Activated CD8-positive, alpha-beta memory T cell treated with anti-CD3 and anti-CD28 coated beads, Interleukin-2, amount 50 U/mL, for 1 hour (primary cell): ENCODE measurements around the gene UBE2E1.
"Not testable (repeated sequence)": the region's sequence is repeated elsewhere in the genome, so short reads cannot be mapped to it uniquely, and the experiment has no call there.

Experiments used
- DNase-seq: peaks from one replicate; pipeline ENCODE4 v3.0.0-alpha.2; 2020; ENCODE audit errors: extremely low read depth

Gene UBE2E1

DNA sequence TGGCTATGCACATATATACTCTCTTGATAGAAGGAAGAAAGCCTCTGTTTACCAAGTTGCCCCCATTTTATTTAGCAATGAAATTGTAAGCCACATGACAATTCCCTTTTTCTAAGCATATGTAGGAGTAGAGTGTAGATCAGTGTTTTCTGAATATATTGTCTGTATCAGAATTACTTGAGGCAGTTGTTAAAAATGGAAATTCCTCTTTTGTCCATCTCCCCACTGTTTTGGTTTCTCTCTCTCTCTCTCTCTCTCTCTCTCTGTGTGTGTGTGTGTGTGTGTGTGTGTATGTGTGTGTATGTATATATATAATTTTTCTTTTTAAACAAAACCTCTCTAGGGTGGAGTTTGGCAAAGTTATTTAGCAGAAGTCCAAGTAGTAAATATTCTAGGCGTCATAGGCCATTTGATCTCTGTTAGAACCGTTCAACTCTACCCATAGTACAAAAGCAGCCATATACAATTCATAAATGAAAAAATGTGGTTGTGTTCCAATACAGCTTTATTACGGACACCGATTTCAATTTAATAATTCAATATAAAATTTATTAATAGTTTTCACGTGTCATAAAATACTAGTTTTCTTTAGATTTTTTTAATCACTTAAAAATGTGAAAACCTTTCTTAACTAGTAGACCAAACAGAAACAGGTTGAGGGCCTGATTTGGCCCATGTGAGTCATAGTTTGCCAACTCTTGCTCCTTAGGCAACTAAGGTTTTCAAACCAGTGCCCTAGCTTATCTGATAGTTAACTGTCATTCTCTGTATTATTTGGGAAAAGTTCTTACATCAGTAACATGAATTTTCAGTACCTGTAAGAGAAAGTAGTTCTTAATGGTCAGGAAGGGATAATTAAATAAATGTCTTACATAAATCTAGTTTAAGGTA is 39.8 kb downstream of the UBE2E1 start:
- no peak for DNase-seq

DNA sequence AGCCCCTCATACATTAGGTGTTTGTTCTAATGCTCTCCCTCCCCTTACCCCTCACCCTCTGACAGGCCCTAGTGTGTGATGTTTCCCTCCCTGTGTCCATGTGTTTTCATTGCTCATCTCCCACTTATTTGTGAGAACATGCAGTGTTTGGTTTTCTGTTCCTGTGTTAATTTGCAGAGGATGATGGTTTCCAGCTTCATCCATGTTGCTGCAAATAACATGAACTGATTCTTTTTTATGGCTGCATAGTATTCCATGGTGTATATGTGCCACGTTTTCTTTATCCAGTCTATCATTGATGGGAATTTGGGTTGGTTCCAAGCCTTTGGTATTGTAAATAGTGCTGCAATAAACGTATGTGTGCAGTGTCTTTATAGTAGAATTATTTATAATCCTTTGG is 43.7 kb downstream of the UBE2E1 start:
- not testable (repeated sequence) for DNase-seq

DNA sequence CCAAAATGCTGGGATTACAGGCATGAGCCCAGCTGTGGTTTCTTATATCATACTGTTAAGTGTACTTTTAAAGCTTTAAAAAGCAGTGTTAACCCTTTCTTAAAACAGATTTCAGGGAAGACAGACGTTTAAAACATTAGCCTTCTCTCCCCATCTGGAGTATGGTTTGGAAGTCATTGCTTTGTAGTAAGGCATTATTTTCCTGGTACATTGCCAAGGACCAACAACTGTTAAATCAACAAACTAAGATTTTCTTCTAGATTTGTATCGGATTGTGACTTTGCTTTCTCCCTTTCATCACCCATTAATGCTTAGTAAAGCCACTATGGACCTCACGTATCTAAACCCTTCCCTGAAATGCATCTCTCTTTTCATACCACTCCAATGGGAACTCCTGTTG is 50.5 kb downstream of the UBE2E1 start:
- no peak for DNase-seq

DNA sequence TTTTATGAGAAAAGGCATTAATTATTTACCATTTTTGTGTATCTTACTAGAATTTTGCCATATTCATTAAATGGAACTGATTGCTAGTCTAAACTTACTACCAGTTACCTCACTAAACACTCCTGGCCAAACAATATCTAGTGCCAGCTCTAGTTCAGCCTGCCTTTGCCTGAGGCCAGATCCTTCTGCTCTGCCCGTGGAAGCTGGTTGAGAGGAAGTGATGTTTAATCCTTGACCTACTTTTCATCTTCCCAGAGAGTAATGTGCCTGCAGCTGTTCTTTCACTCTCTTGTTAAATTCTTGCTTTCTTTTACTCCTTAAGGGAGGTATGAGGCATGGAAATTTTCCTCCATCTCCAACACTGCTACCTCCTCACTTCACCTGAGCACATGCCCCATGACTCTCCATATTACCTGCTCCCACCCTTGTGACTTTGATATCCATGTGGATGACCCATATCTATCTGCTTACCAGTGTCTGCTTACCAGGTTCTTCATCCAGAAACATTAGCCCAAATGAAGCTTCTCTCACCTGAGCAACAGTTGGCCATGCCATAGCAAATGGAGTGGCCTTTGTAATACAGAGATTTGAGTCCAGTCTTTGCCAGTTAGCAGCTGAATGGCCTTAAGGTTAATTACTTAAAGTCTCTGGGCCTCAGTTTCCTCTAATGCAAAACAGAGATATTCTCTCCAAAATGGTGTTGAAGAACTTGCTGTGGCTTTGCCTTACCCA is 53.4 kb downstream of the UBE2E1 start:
- no peak for DNase-seq

DNA sequence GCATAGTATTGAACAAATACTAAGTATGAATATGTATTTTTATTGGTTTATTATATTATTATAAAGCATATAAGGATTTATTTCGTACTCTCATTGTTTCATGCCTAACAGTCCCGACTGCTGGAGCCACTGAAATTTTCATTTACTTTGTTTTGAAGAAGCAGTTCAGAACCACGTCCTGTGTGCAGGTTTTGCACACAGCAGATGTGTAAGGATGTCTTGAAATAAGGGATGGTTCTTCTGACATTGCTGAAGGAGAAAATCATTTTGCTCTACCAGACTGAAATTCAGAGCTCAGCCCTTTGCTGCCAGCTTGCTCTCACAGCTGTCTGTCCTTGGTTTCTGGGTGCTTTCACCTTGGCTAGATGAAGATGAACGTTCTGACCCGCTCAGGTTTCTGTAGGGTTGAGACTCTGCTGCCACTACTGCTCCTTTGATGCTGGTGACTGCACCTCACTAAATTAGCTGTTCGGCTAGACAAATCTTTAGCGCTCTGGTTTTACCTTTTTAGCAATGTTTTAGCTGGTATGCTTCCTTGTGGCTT is 54.2 kb downstream of the UBE2E1 start:
- DNase-seq = no peak

DNA sequence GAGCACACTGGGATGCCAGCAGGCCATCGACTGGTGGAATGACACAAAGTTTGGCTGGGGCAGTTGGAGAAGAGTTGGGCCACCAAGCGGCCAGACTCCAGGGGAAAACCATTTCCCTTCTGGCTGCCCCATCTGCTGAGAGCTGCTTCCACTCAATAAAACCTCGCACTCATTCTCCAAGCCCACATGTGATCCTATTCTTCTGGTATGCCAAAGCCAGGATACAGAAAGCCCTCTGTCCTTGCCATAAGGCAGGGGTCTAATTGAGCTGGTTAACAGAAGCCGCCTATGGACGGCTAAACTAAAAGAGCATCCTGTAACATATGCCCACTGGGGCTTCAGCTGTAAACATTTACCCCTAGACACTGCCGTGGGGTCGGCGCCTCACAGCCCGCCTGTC is 55.9 kb downstream of the UBE2E1 start:
- no peak for DNase-seq

DNA sequence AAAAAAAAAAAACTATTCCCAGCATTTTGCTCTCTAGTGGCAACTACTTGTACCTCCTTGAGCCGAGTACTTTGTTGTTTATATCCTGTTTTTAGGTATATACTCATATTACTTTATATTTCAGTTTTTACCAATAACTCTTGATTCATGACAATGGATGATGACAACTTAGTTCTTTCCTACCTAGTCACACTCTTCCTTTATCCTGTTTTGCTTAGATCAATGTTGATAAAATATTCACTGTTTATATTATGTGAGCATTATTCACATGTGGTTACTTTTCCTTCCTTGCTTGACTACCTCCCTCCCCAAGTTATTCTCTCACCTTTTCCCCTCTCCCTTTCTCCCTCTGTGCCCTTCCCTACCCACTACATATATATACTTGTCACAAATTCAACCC is 57.3 kb downstream of the UBE2E1 start:
- no peak for DNase-seq

DNA sequence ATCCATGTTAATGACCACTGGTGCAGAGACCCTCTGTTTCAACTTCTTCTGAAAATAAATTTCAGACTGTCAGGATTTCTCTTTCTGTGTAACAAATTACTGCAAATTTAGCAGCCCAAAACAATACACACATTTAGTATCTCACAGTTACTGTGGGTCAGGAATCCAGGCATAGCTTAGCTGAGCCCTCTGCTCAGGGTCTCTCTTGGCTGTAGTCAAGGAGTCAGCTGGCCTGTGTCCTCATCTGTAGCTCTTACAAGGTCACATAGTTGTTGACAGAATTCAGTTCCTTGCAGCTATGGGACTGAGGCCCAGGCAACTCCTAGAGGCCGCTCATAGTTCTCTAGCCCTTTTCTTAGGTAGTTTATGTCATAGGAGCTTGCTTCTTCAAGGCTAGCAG is 59.2 kb downstream of the UBE2E1 start:
- no peak for DNase-seq

DNA sequence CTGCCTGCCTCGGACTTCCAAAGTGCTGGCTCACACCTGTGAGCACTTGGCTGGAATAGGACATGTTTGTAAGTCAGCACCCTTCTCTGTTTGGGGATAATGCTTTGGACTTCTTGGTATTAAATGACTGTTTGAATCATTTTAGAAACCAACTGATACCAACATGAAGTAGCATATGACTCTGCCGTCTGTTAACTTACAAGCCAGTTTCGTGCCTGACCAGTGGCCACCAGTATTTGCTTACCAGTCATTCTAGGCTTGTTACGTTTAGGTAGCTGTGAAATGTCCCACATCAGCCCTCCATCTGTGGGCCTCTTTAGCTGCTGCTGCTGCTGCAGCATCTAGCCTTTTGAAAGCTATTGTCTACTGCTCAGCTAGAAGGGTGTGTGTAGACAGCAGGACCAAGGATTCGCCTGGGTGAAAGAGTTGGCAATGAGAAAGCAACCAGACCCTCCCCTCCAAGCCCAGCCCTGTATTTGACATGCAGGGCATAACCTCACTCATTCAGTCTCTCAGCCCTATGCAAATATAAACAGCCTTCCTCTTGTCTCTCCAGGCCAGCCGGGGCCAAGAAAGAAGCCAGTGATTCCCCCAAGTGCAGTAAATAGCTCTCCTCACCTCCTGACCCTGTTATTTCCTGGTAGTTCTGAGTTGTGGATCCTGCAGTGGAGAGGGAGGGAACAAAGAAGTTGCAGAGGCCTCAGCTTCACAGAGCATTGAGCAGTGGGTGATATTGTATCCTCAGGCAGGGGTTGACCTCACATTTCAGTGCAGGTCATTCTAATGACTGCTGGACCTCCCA is 60.0 kb downstream of the UBE2E1 start:
- DNase-seq = no peak

DNA sequence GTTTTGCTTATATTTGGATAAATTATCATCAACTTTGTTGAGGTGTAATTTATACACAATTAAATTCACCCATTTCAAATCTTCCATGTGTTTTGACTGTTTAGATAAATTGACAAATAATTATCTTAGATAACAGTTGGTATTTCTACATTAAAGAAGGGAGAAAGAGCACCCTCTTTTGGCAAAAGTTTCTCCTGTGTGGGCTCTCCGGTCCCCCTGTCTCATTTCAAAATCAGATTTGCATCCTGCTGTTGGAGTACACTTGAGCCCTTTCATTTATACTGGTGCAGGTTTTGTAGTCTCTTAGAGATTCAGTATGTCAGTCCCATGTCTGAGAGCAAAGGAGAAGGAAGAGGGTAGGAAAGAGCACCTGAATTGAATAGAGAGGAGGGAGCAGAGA is 61.6 kb downstream of the UBE2E1 start:
- no peak for DNase-seq

DNA sequence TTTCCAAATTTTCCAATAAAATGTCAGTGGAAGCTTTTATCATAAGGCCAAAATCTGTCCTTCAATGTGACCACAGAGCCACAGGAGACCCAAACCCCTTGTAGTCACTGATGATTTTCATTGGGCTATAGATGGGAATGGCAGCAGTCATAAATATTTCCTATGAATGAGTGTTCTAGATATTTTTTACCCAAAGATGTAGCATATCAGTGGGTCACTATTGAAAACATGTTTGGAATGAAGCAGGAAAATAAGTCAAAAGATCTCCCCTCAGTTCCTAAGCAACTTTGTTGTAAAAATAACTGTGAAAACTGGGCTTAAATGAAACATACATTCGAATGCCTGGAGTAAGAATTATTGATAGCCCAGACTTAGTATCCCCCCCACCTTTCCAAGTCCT is 62.1 kb downstream of the UBE2E1 start:
- DNase-seq = no peak

DNA sequence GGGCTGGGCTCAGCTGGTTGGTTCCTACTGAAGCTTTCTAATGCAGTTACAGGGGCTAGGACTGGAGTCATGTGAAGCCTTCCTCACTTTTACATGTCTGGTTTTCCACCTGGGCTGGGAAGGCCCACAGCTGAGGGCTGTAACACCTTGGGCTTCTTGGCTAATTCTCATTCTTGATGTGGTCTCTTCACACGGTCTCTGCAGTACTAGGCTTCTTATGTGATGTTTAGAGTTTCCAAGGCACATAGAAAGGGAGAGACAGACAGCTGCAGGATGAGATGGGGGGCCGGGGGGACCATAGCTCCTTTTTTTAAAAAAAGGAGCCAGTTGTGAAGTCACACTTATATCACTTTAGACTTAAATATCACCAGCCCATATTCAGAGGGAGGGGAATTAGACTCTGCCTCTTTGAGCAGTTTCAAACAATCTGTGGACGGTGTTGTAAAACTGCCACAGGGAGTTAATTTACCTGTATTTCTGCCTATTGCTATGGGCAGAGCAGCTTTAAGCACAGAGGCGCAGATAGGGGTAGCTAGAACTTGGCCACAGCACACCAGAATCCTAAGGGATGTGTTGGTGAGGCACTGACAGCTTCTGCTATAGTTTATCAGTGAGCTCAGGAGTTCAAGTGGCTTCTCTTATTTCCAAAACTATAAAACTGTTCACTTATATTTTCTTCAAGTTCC is 64.4 kb downstream of the UBE2E1 start:
- no peak for DNase-seq

DNA sequence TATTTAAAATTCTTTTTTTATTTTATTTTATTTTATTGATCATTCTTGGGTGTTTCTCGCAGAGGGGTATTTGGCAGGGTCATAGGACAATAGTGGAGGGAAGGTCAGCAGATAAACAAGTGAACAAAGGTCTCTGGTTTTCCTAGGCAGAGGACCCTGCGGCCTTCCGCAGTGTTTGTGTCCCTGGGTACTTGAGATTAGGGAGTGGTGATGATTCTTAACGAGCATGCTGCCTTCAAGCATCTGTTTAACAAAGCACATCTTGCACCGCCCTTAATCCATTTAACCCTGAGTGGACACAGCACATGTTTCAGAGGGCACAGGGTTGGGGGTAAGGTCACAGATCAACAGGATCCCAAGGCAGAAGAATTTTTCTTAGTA is 64.9 kb downstream of the UBE2E1 start:
- DNase-seq = not testable (repeated sequence)

DNA sequence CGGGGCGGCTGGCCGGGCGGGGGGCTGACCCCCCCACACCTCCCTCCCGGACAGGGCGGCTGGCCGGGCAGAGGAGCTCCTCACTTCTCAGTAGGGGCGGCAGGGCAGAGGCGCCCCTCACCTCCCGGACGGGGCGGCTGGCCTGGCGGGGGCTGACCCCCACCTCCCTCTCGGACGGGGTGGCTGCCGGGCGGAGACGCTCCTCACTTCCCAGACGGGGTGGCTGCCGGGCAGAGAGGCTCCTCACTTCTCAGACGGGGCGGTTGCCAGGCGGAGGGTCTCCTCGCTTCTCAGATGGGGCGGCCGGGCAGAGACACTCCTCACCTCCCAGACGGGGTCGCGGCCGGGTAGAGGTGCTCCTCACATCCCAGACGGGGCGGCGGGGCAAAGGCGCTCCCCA is 65.6 kb downstream of the UBE2E1 start:
- not testable (repeated sequence) for DNase-seq

DNA sequence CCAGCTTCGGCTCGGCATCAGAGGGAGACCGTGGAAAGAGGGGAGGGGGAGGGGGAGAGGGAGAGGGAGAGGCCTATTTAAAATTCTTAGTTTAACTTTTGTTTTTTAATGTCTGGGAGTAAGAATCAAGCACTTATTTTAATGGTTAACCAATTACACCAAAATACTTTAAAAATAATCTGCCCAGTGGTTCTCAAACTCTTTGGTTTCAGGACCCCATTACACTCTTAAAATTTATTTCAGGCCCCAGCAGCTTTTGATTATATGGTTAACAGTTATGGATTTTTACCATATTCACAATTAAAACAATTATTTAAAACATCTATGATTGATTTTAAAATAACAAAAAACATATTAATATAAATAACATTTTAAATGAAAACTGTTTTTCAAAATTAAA is 66.6 kb downstream of the UBE2E1 start:
- DNase-seq = no peak

DNA sequence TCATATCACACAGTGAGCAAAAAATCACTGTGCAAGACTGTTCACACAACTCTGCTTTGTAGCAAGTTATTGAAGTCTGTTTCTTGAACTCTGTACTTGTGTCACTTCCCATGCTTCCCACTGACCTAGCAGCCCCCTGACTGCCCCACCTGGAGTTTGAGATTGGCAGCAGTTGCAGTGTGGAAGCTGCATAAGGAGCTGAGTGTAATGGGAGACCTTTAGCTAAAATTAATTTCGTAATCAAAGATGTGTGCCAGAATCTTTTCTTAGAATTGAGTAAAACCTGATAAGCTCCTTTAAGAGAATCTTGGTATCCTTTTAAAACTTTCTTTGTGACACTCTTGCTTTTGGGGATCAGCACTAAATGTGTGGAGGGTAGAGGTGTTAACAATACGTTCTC is 68.2 kb downstream of the UBE2E1 start:
- DNase-seq = no peak

DNA sequence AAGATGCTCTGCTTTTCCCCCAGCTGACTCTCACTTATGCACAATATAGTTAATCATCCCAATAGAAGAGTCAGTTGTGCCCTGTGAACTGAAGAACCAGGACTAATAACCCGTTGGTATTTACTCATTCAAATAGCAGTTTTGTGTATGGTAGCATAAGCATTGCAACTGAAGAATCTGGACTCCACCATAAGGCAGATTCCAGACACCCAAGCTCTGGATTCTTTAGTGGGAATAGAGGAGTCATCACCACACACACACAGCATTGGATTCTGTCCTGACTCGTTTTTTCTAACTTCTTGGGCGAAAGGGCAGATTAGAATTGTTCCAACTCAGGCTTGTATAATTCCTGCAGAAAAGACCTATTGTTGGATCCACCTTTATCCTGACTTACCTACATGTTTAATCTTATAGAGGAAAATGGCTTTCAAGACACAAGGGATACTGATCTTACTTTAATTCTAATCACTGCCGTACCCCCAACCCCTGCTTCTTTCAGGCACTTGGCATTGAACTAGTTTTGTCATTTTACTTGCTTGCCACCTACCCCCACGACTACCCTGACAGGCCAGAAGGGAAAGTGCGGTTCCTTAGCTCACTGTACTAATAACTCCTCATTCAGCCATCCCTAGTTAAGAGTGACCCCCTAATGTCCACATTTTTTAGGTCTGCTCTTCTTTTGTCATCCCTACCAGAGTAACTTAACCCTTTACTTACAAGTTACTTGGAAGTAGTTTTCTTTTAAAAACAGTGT is 68.8 kb downstream of the UBE2E1 start:
- no peak for DNase-seq

DNA sequence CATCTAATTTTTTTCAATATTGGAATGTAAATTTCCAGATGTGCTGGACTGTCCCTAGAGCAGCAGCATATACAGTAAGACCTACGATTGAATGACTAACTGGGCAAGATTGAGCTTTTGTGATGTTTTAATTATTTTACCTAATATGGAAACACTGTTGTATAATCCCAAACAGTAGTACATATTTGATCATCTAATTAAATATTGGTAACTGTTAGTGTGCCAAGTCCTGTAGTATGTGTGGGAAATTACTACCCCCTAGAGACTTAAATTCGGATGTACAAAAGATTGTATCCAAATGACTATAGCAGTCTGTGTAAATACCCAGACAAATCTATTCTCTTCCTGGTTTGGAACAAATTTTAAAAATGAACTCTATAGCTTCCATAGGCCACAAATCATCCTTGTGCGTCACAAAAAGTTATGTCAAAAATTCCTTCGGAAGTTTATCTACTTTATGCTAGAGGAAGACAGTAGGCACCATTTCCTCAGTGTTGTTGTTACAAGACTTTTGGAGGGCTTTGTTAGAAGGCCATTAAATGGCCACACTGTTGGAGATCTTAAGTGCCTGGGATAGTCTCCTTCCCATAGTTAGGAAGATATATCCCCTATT is 69.5 kb downstream of the UBE2E1 start:
- DNase-seq = no peak

DNA sequence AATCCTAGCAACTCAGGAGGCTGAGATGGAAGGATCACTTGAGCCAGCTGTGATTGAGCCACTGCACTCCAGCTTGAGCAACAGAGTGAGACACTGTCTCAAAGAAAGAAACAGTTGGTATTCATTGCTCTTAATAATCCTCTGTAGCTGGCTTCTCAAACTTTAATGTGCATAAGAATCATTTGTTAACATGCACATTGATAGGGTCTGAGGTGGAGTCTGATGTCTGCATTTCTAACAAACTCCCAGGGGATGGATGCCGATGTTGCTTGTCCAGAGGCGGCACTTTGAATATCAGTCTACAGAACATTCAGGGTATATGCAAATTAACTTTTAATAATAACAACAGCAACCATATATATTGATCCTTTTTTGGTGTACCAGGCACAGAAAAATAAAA is 71.2 kb downstream of the UBE2E1 start:
- DNase-seq = no peak

DNA sequence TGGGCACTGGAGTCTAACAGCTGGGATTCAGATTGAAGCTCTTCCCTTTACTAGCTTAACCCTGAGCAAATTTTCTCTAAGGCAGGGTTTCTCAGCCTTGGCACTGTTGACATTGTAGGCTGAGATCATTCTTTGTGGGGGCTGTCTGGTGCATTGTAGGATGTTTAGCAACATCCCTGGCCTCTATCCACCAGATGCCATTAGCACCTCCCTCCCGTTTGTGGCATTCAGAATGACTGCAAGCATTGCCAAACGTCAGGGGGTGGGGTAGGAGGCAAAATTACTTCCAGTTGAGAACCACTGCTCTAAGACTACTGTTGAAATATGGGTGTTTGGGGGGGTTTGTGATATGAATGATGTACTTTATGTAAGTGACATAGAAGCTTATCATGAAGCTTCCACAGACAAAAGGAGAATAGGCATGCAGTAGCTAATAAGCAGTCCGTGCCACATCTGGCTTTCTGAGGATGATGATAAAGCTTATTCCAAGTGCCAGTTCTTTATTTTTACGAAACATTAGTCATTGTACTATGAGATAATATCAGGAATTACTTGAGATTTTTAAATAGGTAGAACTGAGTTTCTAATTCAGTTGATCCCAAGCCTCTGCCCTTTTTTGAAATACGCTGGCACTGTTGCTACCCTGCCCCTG is 71.7 kb downstream of the UBE2E1 start:
- DNase-seq = no peak
